IPS-11a (cell line): Measurements from ENCODE around the gene CCT6B.

Experiments
- H3K4me3 ChIP-seq: one replicate; pipeline ENCODE4 v1.5.1; 2013; ENCODE audit warnings: low read depth, low read length, control low read depth

CCT6B gene

DNA sequence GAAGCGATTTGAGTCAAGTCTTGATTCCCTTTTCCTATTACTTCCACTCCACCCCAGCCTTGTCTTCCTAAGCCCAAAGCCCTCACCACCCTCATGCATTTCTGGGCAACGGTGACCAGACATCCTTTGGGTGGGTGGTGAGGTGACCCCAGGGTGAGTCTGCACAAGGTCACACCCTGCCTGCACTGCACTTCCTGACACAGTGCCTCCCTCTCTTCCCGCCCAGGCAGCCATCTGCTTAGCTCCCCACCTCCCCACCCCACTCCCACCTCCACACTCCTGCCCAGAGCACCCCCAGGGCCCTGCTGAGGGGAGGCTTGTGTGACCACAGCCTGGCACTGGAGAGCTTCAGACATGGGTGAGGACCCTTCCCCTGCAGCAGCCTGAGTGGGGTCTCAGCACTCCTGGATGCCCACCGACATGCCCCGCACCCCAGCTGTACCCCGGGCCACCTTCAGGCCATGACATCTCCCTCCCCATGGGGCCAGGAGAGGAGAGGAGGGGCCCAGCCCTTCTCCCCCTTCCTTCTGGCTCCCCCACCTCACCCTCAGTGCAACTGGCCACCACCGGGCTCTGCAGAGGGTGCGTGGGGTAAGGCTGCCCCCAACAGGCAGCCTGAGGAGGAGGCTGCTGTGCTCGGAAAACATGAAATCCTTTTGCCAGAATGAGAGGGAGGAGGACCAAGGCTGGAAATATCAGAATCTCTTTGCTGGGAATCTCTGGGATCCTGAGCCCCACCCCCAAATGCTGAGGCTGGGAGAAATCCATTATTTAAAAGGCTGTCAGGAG is 68.6 kb downstream of the CCT6B start:
- H3K4me3 ChIP-seq = no peak overlapping the region

DNA sequence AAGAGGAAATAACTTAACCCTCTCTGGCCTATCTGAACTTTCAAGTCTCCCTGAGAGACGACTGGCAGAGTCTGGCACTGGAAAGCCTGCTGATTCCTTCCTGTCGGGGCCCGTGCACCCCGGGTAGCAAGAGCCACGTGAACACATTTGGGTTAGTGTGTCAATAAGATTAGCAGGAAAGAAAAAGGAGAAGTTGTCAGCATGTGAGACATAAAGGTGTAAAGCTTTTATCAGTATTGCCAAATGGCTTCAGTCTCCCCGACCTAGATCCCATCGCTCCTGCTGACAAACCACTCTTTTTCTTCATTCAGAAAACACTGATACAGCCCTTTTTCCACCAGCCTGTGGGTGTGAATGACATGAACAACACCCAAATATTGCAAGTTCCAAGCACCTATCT is 74.4 kb downstream of the CCT6B start:
- no peak overlapping the region for H3K4me3 ChIP-seq

GRCh38 chr17:34885076-34885475 is 76.2 kb downstream of the CCT6B start:
- H3K4me3 ChIP-seq = no peak overlapping the region

DNA sequence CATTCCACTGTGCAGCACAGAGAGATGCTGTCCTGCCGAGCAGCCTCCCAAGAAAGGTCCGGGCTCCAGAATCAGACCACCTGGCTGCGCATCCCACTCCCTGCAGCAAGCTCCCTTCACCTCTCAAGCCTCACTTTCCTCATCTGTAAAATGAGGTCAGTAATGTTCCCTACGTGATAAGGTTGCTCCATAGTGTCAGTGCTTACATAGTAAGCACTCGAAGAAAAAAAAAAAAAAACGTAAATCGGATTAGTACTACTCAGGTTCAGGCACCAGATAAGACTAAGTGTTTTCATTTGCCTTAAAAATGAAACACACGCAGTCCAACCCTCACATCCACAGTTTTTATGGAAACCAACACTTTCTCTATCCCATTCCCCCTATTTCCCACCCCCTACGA is 76.7 kb downstream of the CCT6B start:
- H3K4me3 ChIP-seq = no peak overlapping the region

DNA sequence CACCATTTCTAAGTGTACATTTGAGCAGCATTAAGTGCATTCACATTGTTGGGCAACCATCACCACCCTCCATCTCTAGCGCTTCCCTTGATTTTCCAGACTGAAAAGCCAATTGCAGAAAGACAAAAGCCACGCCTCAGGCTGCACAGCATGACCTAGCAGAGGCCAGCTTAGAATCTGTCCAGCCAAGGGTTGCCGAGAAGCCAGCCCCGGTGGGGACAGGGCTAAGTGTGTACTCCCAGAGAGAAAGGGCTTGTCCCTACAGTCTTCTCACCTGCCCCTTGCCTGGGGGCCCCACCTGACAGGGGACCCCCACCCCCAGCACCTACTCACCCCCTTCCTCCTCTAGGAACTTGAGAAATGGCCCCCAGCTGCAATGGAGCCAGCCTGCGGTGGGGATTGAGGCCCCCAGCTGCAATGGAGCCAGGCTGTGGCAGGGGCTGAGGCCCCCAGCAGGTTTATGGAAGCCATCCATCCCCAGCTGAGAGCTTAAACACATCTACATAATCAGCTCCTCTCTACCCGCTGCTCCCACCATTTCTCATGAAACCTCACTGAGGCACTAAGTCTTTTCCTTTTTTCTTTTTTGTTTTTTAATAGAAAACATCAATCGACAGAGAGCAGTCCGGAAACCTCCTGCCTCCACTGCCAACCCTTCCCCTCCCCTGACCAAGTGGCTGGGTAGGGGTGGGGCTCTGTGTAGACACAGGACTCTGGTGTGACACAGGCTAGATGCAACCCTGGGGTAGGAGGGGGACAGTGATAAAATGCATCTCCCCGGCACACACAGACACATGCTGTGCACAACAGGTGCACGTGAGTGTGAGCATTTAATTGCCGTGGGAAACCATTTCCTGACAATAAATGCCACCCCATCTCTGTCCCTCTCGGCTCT is 77.9 kb downstream of the CCT6B start:
- H3K4me3 ChIP-seq = no peak overlapping the region

DNA sequence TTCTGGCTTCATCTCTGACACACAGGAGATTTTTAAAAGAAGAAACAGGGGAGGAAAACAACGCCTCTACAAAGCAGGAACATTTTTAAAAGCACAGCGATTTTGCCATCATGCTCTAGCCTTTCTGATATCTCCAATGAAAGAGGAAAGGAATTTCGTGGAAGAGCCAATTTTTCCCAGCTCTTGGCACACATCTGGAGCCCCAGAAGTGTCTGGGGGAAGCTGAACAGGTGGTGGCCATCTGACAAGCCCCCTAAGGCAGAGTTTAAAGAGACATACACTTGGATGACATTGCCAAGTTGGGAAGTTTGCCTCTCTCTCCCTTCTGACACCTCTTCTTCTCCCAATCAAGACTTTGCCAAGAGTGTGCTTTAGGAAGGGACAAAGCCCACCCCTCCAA is 82.1 kb downstream of the CCT6B start:
- no peak overlapping the region for H3K4me3 ChIP-seq
